GM19397 (cell line): ENCODE measurements around the gene SNAP47.

Experiments
- ATAC-seq: cut with Tn5 transposase; IDR thresholded peaks from one replicate; pipeline ENCODE4 v1.9.1; 2021; ENCODE audit warnings: mild to moderate bottlenecking, moderate library complexity; ENCODE audit not compliant: unreplicated experiment

SNAP47 gene

GRCh38 chr1:227767401-227768124 is 32.3 kb downstream of the SNAP47 start:
- no peak for ATAC-seq

GRCh38 chr1:227768125-227768439 is 32.8 kb downstream of the SNAP47 start:
- ATAC-seq, result no peak

- no peak for ATAC-seq
These were observed 33.4 kb downstream of the SNAP47 start for GRCh38 chr1:227768640-227769039.

GRCh38 chr1:227769047-227769935 is 34.1 kb downstream of the SNAP47 start:
- no peak for ATAC-seq

- ATAC-seq, result no peak
These were observed 34.8 kb downstream of the SNAP47 start for GRCh38 chr1:227769936-227770494.

GRCh38 chr1:227770812-227771211 is 35.6 kb downstream of the SNAP47 start:
- no peak for ATAC-seq

GRCh38 chr1:227771326-227771725 is 36.1 kb downstream of the SNAP47 start:
- ATAC-seq, result no peak

- ATAC-seq, result no peak
These were observed 36.5 kb downstream of the SNAP47 start for GRCh38 chr1:227771771-227772170.

- ATAC-seq, result no peak
These were observed 38.3 kb downstream of the SNAP47 start for GRCh38 chr1:227773558-227773957.

GRCh38 chr1:227774051-227774731 is 39.0 kb downstream of the SNAP47 start:
- ATAC-seq, result no peak

GRCh38 chr1:227774821-227775661 is 39.8 kb downstream of the SNAP47 start:
- ATAC-seq, result no peak

GRCh38 chr1:227775841-227776240 is 40.6 kb downstream of the SNAP47 start:
- no peak for ATAC-seq

- no peak for ATAC-seq
These were observed 41.1 kb downstream of the SNAP47 start for GRCh38 chr1:227776331-227776771.

GRCh38 chr1:227777156-227777555 is 41.9 kb downstream of the SNAP47 start:
- ATAC-seq, result no peak

GRCh38 chr1:227777646-227778045 is 42.4 kb downstream of the SNAP47 start:
- no peak for ATAC-seq

- no peak for ATAC-seq
These were observed 43.2 kb downstream of the SNAP47 start for GRCh38 chr1:227778401-227778947.

GRCh38 chr1:227779021-227779441 is 43.8 kb downstream of the SNAP47 start:
- no peak for ATAC-seq

- ATAC-seq, result no peak
These were observed 44.5 kb downstream of the SNAP47 start for GRCh38 chr1:227779685-227780084.

- no peak for ATAC-seq
These were observed 45.1 kb downstream of the SNAP47 start for GRCh38 chr1:227780101-227781044.
